Jurkat, Clone E6-1 (cell line): ENCODE data around the gene RMDN2.
"Not testable (repeated sequence)": the region's sequence is repeated elsewhere in the genome, so short reads cannot be mapped to it uniquely, and the experiment has no call there.

Experiments
- DNase-seq: peaks from one replicate; pipeline ENCODE4 v3.0.0-alpha.2; 2011; ENCODE audit warnings: low read depth, low spot score
- H3K4me3 ChIP-seq: 2 replicates; pipeline ENCODE4 v1.5.1; 2011; ENCODE audit warnings: mild to moderate bottlenecking, low read length, control low read depth, moderate library complexity

Gene RMDN2

DNA sequence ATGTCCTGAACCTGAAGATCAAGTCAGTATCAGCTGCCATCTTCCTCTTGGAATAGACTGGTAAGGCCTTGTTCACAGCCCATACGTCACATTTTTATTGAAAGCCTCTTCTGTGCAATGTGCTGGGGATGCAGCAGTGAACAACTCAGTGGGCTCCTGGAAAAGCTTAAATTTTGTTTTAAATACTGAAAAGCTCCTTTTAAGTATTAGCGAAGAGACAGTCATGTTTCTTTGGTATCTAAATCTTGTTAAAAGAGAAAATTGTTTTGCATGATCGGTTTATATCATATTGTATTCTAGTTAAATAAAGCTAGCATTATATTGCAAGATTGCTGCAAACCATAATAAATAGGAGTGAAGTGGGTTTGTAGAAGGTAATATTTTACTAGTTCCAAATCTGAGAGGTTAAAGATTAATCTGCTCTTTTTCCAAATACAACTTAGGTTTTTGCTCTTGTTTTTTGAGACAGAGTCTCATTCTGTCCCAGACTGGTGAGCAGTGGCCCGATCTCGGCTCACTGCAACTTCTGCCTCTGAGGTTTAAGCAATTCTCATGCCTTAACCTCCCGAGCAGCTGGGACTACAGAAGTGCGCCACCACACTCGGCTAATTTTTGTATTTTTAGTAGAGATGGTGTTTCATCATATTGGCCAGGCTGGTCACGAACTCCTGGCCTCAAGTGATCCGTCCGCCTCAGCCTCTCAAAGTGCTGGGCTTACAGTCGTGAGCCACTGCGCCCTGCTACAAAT lies 1.6 kb upstream of the RMDN2 start:
- no peak for DNase-seq
- H3K4me3 ChIP-seq: no peak overlapping the region

DNA sequence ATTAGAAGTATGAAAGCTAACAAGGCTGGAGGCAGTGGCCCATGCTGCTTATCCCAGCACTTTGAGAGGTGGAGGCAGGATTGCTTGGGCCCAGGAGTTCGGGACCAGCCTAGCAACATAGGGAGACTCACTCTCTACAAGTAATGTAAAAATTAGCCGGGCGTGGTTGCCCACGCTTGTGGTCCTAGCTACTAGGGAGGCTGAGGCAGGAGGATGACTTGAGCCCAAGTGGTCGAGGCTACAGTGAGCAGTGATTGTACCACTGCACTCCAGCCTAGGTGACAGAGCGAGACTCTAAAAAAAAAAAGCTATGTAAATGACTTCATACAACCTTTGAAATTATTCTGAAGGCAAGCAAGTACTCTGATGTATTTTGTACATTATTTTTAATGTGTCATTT lies 1.5 kb downstream of the RMDN2 start:
- H3K4me3 ChIP-seq: no peak overlapping the region
- DNase-seq: no peak

DNA sequence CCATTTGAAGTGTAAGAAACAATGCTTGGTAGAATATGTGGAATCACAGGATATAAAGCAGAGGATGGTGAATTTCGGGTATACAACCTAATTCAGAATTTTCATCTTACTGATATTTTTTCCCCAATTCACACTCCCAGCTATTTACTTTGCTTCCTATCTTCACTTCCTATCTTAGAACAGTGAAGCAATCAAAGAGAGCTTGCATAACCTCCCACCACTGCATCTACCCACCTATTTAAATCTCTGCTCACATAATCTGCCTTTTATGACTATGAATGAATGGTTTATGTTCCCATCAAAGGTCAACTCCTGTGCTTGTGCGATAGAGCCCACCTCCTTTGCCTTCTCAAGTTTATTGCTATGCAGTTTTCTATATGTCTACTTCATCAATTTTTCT lies 3.3 kb downstream of the RMDN2 start:
- no peak for DNase-seq
- H3K4me3 ChIP-seq: no peak overlapping the region

DNA sequence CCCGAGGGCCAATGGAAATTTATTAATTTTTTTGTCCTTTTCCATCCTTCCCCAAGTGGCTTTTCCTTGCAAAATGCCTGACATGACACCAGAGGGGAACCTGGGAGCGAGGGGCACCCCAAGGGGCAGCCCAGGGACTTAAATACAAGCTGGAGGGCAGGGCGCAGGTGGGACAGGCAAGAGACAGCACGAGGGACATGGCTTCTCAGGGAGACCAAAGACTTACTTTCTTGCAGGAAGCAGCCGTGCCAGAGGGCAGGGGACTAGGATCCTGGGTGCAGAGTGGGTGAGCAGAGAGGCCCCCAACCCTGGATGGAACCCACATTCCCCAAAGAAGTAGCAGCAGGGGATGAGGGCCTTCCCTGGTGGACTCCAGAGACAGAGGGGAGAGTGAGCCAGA lies 5.3 kb downstream of the RMDN2 start:
- not testable (repeated sequence) for DNase-seq, H3K4me3 ChIP-seq

DNA sequence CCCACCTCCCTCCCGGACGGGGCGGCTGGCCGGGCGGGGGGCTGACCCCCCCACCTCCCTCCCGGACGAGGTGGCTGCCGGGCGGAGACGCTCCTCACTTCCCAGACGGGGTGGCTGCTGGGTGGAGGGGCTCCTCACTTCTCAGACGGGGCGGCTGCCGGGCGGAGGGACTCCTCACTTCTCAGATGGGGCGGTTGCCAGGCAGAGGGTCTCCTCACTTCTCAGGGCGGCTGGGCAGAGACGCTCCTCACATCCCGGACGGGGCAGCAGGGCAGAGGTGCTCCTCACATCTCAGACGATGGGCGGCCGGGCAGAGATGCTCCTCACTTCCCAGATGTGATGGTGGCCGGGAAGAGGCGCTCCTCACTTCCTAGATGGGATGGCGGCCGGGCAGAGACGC lies 7.8 kb downstream of the RMDN2 start:
- not testable (repeated sequence) for DNase-seq

DNA sequence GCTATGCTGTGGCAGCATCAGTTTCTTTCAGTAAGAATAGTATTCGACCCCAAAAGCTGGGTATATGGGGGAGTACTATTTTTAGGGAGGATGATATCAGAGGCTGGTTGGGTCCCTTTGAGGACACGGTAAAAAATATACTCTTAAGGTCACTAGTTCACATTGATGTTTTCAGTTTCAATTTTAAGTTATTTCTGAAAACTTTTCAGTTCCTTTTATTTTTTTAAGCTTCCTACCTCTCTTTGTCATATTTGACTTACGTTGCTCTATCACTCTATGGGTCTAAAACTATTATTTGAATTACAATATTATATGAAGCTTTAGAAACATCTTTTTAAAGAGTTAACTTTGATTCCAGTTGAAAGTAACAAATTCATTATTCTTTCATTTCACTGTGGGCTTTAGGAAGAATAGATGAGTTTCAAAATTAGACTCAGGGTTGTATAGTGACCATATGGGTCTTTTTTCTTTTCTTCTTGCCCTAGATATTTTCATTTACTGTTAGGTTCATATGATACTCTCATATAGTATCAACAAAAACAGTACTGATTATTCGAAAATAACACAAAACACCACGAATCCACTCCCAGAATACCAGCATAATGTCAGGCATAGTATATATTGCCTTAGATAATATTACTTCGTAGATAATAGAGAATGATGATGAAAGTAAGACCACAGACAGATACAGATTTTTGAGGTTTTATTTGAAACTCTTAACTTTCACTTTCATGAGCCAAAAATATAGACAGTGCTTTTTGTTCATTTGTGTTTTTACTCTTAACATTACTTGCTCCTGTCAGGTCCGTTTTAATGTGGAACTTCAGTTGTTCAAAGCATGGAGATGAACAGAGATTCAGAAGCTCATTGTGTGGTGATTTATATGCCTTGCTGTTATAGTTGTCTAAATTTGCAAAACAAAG lies 9.8 kb downstream of the RMDN2 start:
- DNase-seq: no peak

More for the DNA sequence above, 7.8 kb downstream of the RMDN2 start:
- H3K4me3 ChIP-seq: not testable (repeated sequence)

DNA sequence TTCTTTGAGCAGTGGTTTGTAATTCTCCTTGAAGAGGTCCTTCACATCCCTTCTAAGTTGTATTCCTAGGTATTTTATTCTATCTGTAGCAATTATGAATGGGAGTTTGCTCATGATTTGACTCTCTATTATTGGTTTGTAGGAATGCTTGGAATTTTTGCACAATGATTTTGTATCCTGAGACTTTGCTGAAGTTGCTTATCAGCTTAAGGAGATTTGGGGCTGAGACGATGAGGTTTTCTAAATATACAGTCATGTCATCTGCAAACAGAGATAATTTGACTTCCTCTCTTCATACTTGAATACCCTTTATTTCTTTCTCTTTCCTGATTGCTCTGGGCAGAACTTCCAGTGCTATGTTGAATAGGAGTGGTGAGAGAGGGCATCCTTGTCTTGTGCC lies 12.5 kb downstream of the RMDN2 start:
- H3K4me3 ChIP-seq, DNase-seq: not testable (repeated sequence)

More for the DNA sequence above, 9.8 kb downstream of the RMDN2 start:
- H3K4me3 ChIP-seq: no peak overlapping the region

DNA sequence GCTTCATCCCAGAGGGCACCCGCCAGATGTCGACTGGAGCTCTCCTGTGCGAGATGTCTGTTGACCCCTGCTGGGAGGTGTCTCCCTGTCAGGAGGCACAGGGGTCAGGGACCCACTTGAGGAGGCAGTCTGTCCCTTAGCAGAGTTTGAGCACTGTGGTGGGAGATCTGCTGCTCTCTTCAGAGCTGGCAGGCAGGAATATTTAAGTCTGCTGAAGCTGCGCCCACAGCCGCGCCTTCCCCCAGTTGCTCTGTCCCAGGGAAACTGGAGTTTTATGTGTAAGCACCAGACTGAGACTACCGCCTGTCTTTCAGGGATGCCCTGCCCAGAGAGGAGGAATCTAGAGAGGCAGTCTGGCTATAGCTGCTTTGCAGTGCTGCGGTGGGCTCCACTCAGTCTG lies 16.2 kb downstream of the RMDN2 start:
- H3K4me3 ChIP-seq, DNase-seq: not testable (repeated sequence)

DNA sequence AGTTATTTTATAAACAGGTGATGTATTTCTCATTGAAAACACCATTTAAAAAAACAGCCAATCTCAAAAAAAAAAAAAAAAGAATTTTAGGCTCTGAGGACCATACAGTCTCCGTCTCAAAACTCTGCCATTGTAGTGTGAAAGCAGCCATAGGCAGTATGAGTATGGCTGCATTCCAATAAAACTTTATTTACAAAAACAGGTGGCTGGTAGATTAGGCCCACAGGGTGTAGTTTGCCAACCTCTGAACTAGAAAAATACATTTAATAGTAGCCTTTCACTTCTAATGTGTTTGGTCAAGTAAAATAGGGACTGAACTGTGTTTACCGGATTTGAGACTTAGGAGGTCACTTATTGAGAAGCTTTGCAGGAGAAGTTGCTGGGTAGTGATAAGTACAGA lies 19.2 kb downstream of the RMDN2 start:
- H3K4me3 ChIP-seq: no peak overlapping the region
- DNase-seq: no peak

DNA sequence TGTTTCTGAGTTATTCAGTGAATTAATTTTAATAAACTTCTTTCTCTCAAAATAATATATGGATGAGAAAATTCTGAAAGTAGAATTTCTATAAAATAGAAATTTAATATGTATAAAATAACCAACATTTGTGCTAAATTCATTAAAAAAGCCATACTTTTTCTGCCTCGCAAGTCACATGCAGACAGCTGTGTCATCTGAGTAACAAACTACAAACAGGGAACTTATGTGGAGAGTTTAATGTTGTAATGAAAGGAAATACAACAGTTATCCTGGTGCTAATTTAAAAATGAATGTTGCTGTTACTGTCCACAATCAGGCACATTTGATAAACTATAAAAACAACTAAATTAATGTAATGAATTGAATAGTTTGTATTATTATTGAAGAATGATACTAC lies 22.2 kb downstream of the RMDN2 start:
- DNase-seq: no peak
- H3K4me3 ChIP-seq: no peak overlapping the region

DNA sequence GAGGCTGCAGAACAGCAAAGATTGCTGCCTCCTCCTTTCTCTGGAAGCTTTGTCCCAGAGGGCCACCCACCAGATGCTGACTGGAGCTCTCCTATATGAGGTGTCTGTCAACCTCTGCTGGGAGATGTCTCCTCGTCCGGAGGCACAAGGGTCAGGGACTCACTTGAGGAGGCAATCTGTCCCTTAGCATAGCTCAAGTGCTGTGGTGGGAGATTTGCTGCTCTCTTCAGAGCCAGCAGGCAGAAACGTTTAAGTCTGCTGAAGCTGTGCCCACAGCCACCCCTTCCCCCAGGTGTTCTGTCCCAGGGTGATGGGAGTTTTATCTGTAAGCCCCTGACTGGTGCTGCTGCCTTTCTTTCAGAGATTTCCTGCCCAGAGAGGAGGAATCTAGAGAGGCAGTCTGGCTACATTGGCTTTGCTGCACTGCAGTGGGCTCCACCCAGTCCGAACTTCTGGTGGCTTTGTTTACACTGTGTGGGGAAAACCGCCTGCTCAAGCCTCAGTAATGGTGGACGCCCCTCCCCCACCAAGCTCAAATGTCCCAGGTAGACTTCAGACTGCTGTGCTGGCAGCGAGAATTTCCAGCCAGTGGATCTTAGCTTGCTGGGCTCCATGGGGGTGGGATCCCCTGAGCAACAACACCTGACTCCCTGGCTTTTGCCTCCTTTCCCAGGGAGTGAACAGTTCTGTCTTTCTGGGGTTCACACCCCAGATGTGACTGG lies 37.1 kb downstream of the RMDN2 start:
- not testable (repeated sequence) for DNase-seq, H3K4me3 ChIP-seq

DNA sequence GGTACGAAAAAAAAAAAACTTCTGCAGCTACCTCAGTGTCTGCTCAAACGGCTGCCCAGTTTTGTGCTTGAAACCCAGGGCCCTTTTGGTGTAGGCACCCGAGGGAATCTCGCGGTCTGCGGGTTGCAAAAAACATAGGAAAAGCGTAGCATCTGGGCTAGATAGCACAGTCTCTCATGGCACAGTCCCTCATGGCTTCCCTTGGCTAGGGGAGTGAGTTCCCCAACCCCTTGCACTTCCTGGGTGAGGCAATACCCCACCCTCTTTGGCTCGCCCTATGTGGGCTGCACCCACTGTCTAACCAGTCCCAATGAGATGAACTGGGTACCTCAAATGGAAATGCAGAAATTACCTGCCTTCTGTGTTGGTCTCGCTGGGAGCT lies 37.6 kb downstream of the RMDN2 start:
- DNase-seq, H3K4me3 ChIP-seq: not testable (repeated sequence)

DNA sequence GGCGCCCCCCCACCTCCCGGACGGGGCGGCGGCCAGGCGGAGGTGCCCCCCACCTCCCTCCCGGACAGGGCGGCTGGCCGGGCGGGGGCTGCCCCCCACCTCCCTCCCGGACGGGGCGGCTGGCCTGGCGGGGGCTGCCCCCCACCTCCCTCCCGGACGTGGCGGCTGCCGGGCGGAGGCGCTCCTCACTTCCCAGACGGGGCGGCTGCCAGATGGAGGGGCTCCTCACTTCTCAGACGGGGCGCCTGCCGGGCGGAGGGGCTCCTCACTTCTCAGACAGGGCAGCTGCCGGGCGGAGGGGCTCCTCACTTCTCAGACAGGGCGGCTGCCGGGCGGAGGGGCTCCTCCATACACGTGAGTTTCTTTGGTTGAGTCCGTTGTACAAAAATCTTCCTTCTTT lies 38.8 kb downstream of the RMDN2 start:
- H3K4me3 ChIP-seq, DNase-seq: not testable (repeated sequence)

DNA sequence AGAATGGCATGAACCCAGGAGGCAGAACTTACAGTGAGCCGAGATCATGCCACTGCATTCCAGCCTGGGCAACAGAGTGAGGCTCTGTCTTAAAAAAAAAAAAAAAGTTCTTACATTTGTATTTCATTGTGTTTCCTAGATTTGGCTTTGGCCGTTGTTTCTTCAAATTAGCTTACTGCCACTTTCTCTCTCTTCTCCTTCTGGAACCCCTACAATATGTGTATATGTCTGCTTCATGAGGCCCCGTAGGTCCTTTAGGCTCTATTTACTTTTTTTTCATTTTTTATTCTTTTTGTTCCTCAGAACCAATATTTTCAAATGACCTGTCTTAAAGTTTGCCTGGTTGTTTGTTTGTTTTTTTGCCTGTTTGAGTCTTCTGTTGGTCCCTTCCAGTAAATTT lies 41.2 kb downstream of the RMDN2 start:
- H3K4me3 ChIP-seq: no peak overlapping the region
- DNase-seq: no peak

DNA sequence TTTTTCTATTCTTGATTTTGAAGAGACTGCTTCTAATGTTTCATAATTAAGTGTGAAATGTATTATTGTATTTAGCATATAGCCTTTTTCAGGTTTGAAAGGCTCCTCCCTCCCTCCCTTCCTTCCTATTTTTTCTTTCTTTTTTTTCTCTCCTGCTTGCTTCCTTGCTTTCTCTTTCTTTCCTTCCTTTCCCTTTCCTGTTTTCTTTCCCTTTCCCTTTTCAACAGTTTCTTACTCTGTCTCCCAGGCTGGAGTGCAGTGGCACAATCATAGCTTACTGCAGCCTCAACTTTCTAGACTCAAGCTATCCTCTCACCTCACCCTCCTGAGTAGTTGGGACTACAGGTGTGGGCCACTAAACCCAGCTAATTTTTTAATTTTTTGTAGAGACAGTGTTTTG lies 44.6 kb downstream of the RMDN2 start:
- H3K4me3 ChIP-seq: no peak overlapping the region
- no peak for DNase-seq

DNA sequence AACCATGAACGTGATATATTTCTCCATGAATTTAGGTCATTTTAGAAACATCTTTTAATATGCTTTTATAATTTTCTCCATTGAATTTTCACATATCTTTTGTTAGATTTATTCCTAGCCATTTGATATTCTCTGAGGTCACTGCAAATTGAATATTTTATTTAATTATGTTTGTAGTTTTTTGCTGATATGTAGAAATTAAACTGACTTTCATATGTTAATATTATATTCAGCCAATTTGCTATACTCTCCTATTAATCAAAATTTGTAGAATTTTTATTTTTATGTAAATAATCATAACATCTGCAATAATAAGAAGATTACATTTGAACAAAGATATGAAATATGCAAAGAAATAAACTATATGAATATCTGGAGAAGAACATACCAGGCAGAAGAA lies 46.9 kb downstream of the RMDN2 start:
- no peak for DNase-seq
- H3K4me3 ChIP-seq: no peak overlapping the region

DNA sequence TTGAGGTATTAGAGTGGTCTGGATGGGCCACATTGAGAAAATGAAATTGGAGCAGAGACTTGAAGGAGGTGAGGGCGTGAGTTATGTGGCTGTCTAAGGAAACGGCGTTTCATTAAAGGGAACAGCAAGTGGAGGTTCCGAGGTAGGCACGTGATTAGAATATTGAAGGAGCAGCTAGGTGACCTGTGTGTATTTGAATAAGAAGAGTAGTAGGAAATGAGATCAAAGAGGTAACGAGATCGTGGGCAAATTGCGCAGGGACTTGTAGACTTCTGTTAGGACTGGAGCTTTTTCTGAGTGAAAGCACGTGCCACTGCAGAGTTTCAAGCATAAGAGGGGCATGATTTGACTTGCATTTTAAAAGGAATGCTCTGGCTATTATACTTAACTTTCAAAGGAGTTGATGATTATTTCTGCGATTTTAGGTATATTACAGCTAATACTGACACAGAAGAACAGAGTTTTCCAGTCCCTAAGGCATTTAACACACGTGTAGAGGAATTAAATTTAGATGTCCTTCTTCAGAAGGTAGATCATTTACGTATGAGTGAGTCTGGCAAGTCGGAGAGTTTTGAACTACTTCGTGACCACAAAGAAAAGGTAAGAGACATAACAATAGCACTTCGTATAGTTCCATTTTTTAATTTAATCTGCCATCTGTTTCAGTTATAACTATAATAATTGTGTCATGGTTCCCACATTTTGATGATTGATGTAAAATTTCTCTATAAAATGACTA lies 48.7 kb downstream of the RMDN2 start:
- DNase-seq: no peak

DNA sequence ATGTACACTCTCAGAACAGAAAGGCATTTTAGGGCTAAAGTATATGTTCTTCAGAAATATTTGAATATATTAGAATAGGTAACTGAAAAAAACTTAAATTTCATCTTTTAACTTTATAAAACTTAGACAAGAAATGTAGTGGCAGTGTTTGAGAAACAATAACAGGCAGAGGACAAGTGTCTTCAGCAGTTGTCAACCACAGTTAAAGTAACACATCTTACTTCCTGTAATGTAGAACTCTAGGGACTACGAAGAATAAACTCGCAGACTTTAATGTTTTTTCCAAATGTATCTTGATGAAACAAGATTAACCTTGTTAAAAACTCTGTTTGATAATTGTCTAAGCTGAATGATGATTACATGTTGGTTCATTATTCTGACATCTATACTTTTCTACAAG lies 50.7 kb downstream of the RMDN2 start:
- H3K4me3 ChIP-seq: no peak overlapping the region
- no peak for DNase-seq

More for the DNA sequence above, 48.7 kb downstream of the RMDN2 start:
- H3K4me3 ChIP-seq: no peak overlapping the region

DNA sequence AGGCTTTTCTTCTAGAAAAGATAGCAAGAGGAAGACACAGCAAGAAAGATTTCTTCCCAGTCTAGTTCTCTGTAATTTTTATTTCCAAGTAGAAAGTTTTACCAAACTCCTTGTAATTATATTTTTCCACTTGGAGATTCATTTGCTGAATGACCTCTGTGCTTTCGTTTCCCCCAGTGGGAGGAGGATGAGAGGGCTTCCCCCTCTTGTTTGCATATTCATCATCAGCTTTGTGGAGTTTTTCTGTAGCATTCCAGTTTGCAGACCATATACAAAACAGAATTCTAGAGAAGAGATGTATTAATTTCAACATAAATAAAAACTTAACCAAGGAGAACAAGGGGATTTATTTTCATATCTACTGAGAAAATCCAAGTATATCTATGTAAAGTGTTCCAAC lies 51.3 kb downstream of the RMDN2 start:
- H3K4me3 ChIP-seq: no peak overlapping the region
- DNase-seq: no peak
